ENCODE data around the gene CETP. TPM values are rescaled to one million over a fixed set of nuclear protein-coding genes. Genes with fewer than 3 reads are reported as not detected.

CETP gene
- total and polyA plus RNA-seq, 2 of the 13 experiments (the other 11 are each of a cell fraction or from before 2014, with no cell fraction given), result 0.31 to 9.8 TPM

GRCh38 chr16:56932721-56933619 lies 28.8 kb upstream of the CETP start (continued):
- TF ChIP-seq STAT5B (CRISPR knock-in tag; IDR thresholded peaks at IDR 0.05) (peak; percentile 10; the same call in 1 of the 2 replicates), CBFB (CRISPR knock-in tag; IDR thresholded peaks at IDR 0.05) (0 out of 2 replicates have a peak, but pooled peaks have one; percentile 19), PHF8 (CRISPR knock-in tag; IDR thresholded peaks at IDR 0.05) (no peak; the same call in 1 of the 2 replicates), NR0B2 (CRISPR knock-in tag; IDR thresholded peaks at IDR 0.05) (no peak; the same call in none of the 2 replicates), HMG20B (CRISPR knock-in tag; conservative IDR thresholded peaks at IDR 0.05) (0 out of 2 replicates have a peak, but pooled peaks have one; percentile 9), SIN3A (IDR thresholded peaks at IDR 0.05; ENCODE audit: borderline replicate concordance, low read depth, low read length) (peak; percentile 100), ZNF598 (CRISPR knock-in tag; IDR thresholded peaks at IDR 0.05; ENCODE audit: borderline replicate concordance) (peak; percentile 89), SOX13 (IDR thresholded peaks at IDR 0.05) (no peak), SOX13 (CRISPR knock-in tag; conservative IDR thresholded peaks at IDR 0.05 in 1 of 2, IDR thresholded peaks at IDR 0.05 in 1 of 2) (peak in 1 of 2 experiments; percentile 84; a peak in 2 of 4 replicates), BORCS8-MEF2B (CRISPR knock-in tag; IDR thresholded peaks at IDR 0.05) (peak; percentile 65; the same call in 1 of the 2 replicates), ATF3 (CRISPR knock-in tag; IDR thresholded peaks at IDR 0.05) (no peak; the same call in 1 of the 2 replicates), ETV5 (CRISPR knock-in tag; IDR thresholded peaks at IDR 0.05; ENCODE audit: borderline replicate concordance) (peak; percentile 71), ZNF232 (CRISPR knock-in tag; IDR thresholded peaks at IDR 0.05; ENCODE audit: borderline replicate concordance) (peak; percentile 71), ZNF761 (CRISPR knock-in tag; conservative IDR thresholded peaks at IDR 0.05) (0 out of 2 replicates have a peak, but pooled peaks have one; percentile 15), NONO (IDR thresholded peaks at IDR 0.05) (no peak), NONO (CRISPR knock-in tag; conservative IDR thresholded peaks at IDR 0.05) (0 out of 2 replicates have a peak, but pooled peaks have one; percentile 55), KLF6 (CRISPR knock-in tag; IDR thresholded peaks at IDR 0.05) (peak; percentile 75; the same call in 1 of the 2 replicates), MLLT10 (CRISPR knock-in tag; IDR thresholded peaks at IDR 0.05) (peak; percentile 81; the same call in 1 of the 2 replicates), POGZ (CRISPR knock-in tag; IDR thresholded peaks at IDR 0.05) (peak; percentile 51; the same call in 1 of the 2 replicates), GABPB1 (CRISPR knock-in tag; IDR thresholded peaks at IDR 0.05) (peak; percentile 1; the same call in 1 of the 2 replicates)
- TF ChIP-seq, protein P1, sequence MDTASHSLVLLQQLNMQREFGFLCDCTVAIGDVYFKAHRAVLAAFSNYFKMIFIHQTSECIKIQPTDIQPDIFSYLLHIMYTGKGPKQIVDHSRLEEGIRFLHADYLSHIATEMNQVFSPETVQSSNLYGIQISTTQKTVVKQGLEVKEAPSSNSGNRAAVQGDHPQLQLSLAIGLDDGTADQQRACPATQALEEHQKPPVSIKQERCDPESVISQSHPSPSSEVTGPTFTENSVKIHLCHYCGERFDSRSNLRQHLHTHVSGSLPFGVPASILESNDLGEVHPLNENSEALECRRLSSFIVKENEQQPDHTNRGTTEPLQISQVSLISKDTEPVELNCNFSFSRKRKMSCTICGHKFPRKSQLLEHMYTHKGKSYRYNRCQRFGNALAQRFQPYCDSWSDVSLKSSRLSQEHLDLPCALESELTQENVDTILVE (CRISPR knock-in tag; IDR thresholded peaks at IDR 0.05), result 0 out of 2 replicates have a peak, but pooled peaks have one; percentile 19
- TF ChIP-seq, protein P2, sequence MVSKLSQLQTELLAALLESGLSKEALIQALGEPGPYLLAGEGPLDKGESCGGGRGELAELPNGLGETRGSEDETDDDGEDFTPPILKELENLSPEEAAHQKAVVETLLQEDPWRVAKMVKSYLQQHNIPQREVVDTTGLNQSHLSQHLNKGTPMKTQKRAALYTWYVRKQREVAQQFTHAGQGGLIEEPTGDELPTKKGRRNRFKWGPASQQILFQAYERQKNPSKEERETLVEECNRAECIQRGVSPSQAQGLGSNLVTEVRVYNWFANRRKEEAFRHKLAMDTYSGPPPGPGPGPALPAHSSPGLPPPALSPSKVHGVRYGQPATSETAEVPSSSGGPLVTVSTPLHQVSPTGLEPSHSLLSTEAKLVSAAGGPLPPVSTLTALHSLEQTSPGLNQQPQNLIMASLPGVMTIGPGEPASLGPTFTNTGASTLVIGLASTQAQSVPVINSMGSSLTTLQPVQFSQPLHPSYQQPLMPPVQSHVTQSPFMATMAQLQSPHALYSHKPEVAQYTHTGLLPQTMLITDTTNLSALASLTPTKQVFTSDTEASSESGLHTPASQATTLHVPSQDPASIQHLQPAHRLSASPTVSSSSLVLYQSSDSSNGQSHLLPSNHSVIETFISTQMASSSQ (IDR thresholded peaks at IDR 0.05; ENCODE audit: low read depth), result peak; percentile 41; the same call in 1 of the 2 replicates
- TF ChIP-seq, protein P2 (CRISPR knock-in tag; IDR thresholded peaks at IDR 0.05; ENCODE audit: borderline replicate concordance), result no peak
